Suprapubic skin (tissue), 4 donors: ENCODE results near the gene CEP44.

Experiments used
- POLR2A ChIP-seq, 2 donors: fragments of 450-650 bp; IDR thresholded peaks; one replicate each; pipeline ENCODE4 v1.6.1; 2017; ENCODE audit warnings: antibody characterized with exemption in 2 of 2, mild to moderate bottlenecking in 2 of 2, moderate library complexity in 2 of 2
- POLR2AphosphoS5 ChIP-seq, 3 donors: sonication (generic); formaldehyde crosslinking; IDR thresholded peaks; one replicate each; pipeline ENCODE4 v1.6.1; 2017; ENCODE audit warnings: antibody characterized with exemption in 3 of 3
- TF ChIP-seq, protein P1 (sequence below), 2 donors: fragments of 200-600 bp in 1 of 2; fragments of 450-650 bp in 1 of 2; sonication (generic) in 1 of 2; IDR thresholded peaks; one replicate each; pipeline ENCODE4 v1.5.1; 2016 to 2019; ENCODE audit warnings: antibody characterized with exemption in 2 of 2, mild to moderate bottlenecking in 1 of 2, moderate library complexity in 1 of 2

DNA sequence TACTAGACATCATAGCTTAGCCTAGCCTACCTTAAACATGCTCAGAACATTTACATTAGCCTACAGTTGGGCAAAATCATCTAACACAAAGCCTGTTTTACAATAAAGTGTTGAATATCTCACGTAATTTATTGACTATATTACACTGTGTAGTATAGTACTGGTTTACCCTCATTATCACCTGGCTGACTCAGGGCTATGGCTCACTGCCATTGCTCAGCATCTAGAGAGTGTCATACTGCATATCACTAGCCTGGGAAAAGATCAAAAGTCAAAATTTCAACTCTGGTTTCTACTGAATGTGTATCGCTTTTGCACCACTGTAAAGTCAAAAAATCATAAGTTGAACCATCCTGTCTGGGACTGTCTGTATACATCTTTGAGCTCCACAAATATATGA, 78.6 kb downstream of the CEP44 start:
- TF ChIP-seq, protein P1, sequence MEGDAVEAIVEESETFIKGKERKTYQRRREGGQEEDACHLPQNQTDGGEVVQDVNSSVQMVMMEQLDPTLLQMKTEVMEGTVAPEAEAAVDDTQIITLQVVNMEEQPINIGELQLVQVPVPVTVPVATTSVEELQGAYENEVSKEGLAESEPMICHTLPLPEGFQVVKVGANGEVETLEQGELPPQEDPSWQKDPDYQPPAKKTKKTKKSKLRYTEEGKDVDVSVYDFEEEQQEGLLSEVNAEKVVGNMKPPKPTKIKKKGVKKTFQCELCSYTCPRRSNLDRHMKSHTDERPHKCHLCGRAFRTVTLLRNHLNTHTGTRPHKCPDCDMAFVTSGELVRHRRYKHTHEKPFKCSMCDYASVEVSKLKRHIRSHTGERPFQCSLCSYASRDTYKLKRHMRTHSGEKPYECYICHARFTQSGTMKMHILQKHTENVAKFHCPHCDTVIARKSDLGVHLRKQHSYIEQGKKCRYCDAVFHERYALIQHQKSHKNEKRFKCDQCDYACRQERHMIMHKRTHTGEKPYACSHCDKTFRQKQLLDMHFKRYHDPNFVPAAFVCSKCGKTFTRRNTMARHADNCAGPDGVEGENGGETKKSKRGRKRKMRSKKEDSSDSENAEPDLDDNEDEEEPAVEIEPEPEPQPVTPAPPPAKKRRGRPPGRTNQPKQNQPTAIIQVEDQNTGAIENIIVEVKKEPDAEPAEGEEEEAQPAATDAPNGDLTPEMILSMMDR (IDR thresholded peaks at IDR 0.05) = no peak
- TF ChIP-seq POLR2A (IDR thresholded peaks at IDR 0.05) = no peak
- no peak for TF ChIP-seq POLR2AphosphoS5 (IDR thresholded peaks at IDR 0.05)
